Upper lobe of right lung (tissue), 1 donor: Measurements from ENCODE around the gene HOXA1. TPM values are rescaled to one million over a fixed set of nuclear protein-coding genes. Genes with fewer than 3 reads are reported as not detected.

Source experiments
- ATAC-seq: fragments of 200-7000 bp; cut with Tn5 transposase; one replicate; pipeline ENCODE4 v1.9.1; 2020; ENCODE audit warnings: mild to moderate bottlenecking, moderate library complexity
- DNase-seq: peaks from one replicate; pipeline ENCODE4 v3.0.0-alpha.2; 2020
- H3K27ac ChIP-seq: fragments of 200-600 bp; one replicate; pipeline ENCODE4 v1.8.0; 2022
- H3K27me3 ChIP-seq: fragments of 200-600 bp; one replicate; pipeline ENCODE4 v1.8.0; 2022; ENCODE audit warnings: mild to moderate bottlenecking
- H3K36me3 ChIP-seq: fragments of 200-600 bp; one replicate; pipeline ENCODE4 v1.8.0; 2022
- H3K4me1 ChIP-seq: fragments of 200-600 bp; one replicate; pipeline ENCODE4 v1.8.0; 2022
- H3K4me3 ChIP-seq: fragments of 200-600 bp; one replicate; pipeline ENCODE4 v1.8.0; 2022; ENCODE audit warnings: mild to moderate bottlenecking
- H3K9me3 ChIP-seq: fragments of 200-600 bp; one replicate; pipeline ENCODE4 v1.8.0; 2022
- intact Hi-C: fragments of 100-400 bp; cut with DNase I; formaldehyde crosslinking; loops from one replicate; pipeline ENCODE4 v1.11.0; 2022
- total RNA-seq: library from RNA; stranded (reverse); fragmentation: NEBNext Ultra II Directional; extraction: Animal tissue kit (Norgen Biotek cat#: 25700); gene quantifications from one replicate; pipeline ENCODE4 v1.2.1, GENCODE V29; 2021
- TF ChIP-seq, protein P1 (sequence below): fragments of 200-600 bp; IDR thresholded peaks from one replicate; pipeline ENCODE4 v1.8.0; 2022; ENCODE audit warnings: antibody characterized with exemption
- donor health status: DM: no; HTN: yes; CAD: no; lungs with severe emphysema.

Gene HOXA1
- total RNA-seq, 1 donor from 2014 or later: 0.75 TPM

DNA sequence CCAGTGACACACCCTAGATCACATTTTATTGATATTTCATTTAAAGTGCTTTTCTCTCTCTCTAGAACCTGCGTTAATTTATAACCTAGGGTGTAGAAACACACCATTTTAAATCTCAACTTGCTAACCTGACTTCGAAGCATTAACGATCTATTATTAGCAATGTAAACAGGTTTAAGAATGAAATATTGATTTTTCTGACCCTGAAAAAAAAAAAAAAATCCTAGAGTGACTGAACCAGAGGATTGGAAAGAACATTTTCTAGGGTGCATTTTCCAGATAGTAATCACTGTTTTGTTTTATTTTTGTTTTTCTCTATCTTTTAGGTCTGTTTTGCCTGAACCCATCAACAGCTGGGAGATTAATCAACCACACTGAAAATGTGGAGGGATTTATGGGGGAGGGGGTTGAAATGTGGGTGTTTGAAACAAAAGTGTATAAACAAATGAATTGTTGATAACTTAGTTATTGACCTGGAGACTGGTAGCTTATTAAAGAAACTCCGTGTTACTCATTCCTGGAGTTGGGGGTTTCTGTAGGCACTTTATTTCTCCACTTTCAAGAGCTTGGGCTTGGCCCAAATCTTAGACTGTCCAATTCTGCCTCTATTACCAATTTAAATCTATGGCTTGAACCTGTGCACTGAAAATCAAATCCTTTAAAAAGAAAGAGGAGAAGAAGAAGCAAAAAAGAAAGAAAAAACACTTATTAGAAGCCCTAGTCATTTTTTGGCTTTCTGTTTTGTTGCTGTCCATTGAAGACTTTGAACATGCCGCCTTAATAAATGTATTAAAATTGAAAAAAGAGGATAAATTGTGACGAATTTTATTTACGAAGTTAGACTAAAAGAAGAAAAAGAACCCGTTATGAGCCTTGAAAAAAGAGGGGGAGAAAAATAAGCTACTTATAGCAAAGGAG, 3.9 kb upstream of the HOXA1 start:
- H3K4me1 ChIP-seq: peaks cover 8% of the 10 kb centered on the region

DNA sequence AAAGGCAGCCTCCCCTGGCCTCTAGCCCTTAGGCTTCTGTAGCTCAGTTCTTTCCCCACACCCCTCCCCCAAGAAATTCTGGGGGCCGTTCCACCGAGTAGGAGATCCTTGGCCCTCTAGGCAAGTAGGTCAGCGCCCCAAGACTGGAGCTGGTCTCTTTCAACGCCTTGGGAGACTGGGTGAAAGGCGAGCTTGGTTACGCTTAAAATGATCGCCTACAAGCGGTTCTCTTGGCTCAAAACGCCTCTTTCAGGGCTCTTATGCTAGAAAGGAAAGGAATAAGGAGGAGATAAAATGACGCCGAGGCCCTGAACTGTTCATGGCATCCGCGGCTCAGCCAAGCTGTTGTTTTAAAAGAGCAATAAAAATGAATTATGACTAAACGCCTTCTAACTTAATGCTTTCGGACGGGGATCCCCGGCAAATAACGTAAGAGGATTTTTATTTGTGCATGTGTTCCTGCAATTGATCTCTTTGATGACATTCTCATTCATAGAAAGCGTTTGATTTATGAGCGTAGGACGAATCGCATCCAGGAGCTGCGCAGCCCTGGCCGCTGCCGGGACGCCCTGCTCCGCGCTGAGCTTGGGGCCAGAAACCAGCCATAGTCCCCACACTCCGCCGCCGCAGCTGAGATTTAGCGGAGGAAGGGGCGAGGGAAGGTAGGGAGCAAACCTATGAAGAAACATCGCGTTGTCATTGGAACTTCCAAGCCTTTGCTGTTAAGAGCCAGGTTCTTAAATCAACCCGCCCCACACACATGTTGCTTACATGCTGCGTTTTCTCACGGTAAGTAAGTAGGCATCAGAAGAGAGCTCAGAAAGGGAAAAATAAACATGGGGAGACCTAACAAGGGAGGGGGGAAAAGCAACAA, 3.0 kb upstream of the HOXA1 start:
- Histone ChIP-seq H3K36me3 (no peaks in the 10 kb centered on the region), H3K27ac (peak overlapping the region; percentile 91), H3K4me1 (peaks cover 8% of the 10 kb centered on the region), H3K9me3 (no peaks in the 10 kb centered on the region), H3K4me3 (peak overlapping the region; percentile 91), H3K27me3 (peaks cover 16% of the 10 kb centered on the region)
- ATAC-seq: no peak
- TF ChIP-seq, protein P1, sequence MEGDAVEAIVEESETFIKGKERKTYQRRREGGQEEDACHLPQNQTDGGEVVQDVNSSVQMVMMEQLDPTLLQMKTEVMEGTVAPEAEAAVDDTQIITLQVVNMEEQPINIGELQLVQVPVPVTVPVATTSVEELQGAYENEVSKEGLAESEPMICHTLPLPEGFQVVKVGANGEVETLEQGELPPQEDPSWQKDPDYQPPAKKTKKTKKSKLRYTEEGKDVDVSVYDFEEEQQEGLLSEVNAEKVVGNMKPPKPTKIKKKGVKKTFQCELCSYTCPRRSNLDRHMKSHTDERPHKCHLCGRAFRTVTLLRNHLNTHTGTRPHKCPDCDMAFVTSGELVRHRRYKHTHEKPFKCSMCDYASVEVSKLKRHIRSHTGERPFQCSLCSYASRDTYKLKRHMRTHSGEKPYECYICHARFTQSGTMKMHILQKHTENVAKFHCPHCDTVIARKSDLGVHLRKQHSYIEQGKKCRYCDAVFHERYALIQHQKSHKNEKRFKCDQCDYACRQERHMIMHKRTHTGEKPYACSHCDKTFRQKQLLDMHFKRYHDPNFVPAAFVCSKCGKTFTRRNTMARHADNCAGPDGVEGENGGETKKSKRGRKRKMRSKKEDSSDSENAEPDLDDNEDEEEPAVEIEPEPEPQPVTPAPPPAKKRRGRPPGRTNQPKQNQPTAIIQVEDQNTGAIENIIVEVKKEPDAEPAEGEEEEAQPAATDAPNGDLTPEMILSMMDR: no peak
- intact Hi-C loops: loop anchor here (5.0 kb wide), 1 partner anchor 43 kb away; the partner anchor contains the start of gene HOXA5
- no peak for DNase-seq

More for the DNA sequence above, 3.9 kb upstream of the HOXA1 start:
- Histone ChIP-seq H3K4me3 (peak overlapping the region; percentile 91), H3K27ac (peak overlapping the region; percentile 91), H3K9me3 (no peaks in the 10 kb centered on the region), H3K27me3 (peaks cover 17% of the 10 kb centered on the region), H3K36me3 (no peaks in the 10 kb centered on the region)
- intact Hi-C loops: loop anchor here (5.0 to 10.0 kb wide), 2 partner anchors 43 to 245 kb away; partner anchors contain the start of gene HOXA5
- TF ChIP-seq, protein P1: no peak
- no peak for DNase-seq
- no peak for ATAC-seq

DNA sequence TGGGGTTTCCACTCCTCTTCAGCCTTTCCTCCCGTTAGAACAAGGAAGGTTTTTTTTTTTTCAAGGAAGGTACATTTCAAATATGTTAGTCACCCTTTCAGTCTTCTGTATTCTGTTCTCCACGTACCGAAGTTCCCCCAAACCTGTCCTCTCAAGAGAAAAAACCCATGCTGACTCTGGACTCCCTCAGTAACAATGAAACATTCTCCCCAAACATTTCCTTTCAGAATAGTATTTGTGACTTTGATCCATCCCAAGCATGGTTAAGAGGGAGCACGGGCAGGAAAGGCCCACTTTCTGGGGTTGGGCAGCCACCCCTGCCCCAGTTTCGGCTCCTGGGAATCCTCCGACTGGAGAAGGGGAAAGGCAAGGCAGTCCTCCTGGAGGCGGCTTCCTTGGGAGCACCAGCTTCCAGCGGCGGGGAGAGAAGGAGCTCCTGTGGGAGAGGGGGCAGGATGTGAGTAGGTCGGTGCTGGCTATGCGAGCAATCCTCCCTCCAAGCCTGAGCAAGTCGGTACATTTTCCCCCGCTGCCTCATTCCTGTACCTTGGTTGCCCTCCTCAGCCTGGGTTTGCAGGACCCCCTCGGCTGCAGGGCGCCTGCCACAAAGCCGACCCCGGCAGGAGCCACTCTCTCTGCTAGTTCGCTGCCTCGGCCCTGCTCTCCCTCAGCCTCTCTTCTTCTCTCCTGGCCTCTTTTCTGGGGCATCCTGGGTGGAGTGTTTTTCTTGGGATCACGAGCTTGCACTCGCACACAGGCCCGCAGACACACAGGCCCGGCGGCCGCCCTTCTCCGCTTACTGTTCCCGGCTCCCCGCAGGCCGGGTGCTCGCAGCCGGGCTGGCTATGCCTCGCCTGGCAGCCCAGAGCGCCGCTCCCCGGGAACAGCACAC, 2.1 kb upstream of the HOXA1 start:
- no peak for ATAC-seq
- TF ChIP-seq, protein P1: no peak
- peak overlapping the region; percentile 91 for H3K27ac ChIP-seq
- no peak for DNase-seq
- H3K27me3 ChIP-seq: peaks cover 7% of the 10 kb centered on the region
- peak overlapping the region; percentile 91 for H3K4me3 ChIP-seq
- H3K36me3 ChIP-seq: no peaks in the 10 kb centered on the region
- H3K4me1 ChIP-seq: peaks cover 8% of the 10 kb centered on the region
- intact Hi-C loops: loop anchor here (5.0 kb wide), 1 partner anchor 44 kb away; the partner anchor contains the start of gene HOXA5
- no peaks in the 10 kb centered on the region for H3K9me3 ChIP-seq

DNA sequence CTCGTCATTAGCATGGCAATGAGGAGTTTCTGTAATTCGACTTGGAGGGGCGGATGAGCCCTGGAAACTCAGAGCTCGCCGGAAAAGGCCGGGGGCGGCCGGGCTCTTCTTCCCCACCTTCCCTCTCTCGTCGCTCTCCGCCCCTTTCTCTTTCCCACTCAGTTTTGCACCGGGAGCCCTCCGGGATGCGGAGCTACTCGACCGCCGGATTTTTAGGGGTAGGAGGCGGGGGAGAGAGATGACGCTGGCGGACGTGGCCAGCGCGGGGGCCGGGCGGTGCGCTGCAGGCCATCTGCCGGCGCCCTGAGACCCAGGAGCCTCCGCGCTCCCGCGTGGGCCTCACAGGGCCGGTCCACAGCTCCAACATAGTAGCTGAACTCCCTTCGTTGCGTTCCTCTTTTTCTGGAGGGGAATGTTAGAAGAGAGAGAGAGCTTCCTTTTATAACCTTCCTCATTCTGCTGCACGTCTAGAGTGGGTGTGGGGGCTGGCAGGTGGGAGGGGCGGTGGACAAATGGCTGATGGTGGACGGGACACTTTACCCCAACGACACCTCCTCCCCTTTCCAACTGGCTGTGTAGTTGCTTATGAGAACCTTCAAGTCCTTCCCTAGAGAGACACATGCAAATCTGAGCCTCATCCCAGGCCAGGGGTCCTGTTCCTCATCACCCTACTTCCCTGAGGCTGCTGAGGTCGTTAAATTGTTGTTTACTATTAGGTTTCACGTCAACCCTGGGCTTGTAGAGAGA, 1.1 kb upstream of the HOXA1 start:
- DNase-seq (peak; percentile 83), ATAC-seq (peak; percentile 82)
- Histone ChIP-seq H3K27ac (peak overlapping the region; percentile 91), H3K36me3 (no peaks in the 10 kb centered on the region), H3K4me1 (peaks cover 8% of the 10 kb centered on the region), H3K9me3 (no peaks in the 10 kb centered on the region), H3K27me3 (peaks cover 6% of the 10 kb centered on the region), H3K4me3 (peak overlapping the region; percentile 91)
- TF ChIP-seq, protein P1: no peak
- intact Hi-C loops: loop anchor here (5.0 kb wide), 1 partner anchor 45 kb away; the partner anchor contains the start of gene HOXA5
